IPS DF 6.9 (cell line): ENCODE measurements around the gene ATOSA.
A peak's percentile ranks its signal among the peaks of the same experiment; 100 is the strongest.

ENCODE experiments used
- DNase-seq: peaks from one replicate; pipeline ENCODE4 v3.0.0-alpha.2; 2013; ENCODE audit warnings: low read depth, low spot score
- H3K27ac ChIP-seq: one replicate; pipeline ENCODE4 v1.5.1; 2013; ENCODE audit warnings: low read length, control low read depth
- H3K27me3 ChIP-seq: 2 replicates; pipeline ENCODE4 v1.6.1; 2013; ENCODE audit warnings: mild to moderate bottlenecking, low read length; ENCODE audit not compliant: control insufficient read depth, insufficient read depth
- H3K36me3 ChIP-seq: 2 replicates; pipeline ENCODE4 v1.6.1; 2013; ENCODE audit warnings: low read length; ENCODE audit not compliant: control insufficient read depth, insufficient read depth
- H3K4me1 ChIP-seq: 2 replicates; pipeline ENCODE4 v1.6.1; 2013; ENCODE audit warnings: low read length; ENCODE audit not compliant: control insufficient read depth, insufficient read depth
- H3K4me3 ChIP-seq: 2 replicates; pipeline ENCODE4 v1.5.1; 2013; ENCODE audit warnings: mild to moderate bottlenecking, low read length
- H3K9me3 ChIP-seq: 2 replicates; pipeline ENCODE4 v1.6.1; 2013; ENCODE audit warnings: low read length, inconsistent platforms; ENCODE audit not compliant: control insufficient read depth, insufficient read depth
- WGBS: extraction: QIAGEN DNeasy Blood & Tissue Kit; methylation state at CpG from one replicate; pipeline ENCODE4 v1.1.7; 2013; ENCODE audit warnings: mixed read lengths, missing lambda C conversion rate; ENCODE audit not compliant: insufficient read length, insufficient coverage; 5-methylcytosine and 5-hydroxymethylcytosine counted together

The ATOSA gene

GRCh38 chr15:52714968-52715367, 35.8 kb upstream of the ATOSA start:
- H3K36me3 ChIP-seq, result no peaks in the 10 kb centered on the region
- no peak overlapping the region for H3K4me3 ChIP-seq
- no peaks in the 10 kb centered on the region for H3K27me3 ChIP-seq
- H3K4me1 ChIP-seq, result 0 out of 2 replicates have a peak, but pooled peaks cover 1% of the 10 kb centered on the region
- no peak for DNase-seq
- H3K9me3 ChIP-seq, result no peaks in the 10 kb centered on the region
- no CpG with 5 or more reads among the region's 3 CpGs for WGBS
- no peak overlapping the region for H3K27ac ChIP-seq

GRCh38 chr15:52710708-52711389, 31.7 kb upstream of the ATOSA start:
- no peaks in the 10 kb centered on the region for H3K9me3 ChIP-seq
- no peak overlapping the region for H3K4me3 ChIP-seq
- no peaks in the 10 kb centered on the region; the same call in 1 of the 2 replicates for H3K4me1 ChIP-seq
- WGBS, result no CpG with 5 or more reads among the region's 2 CpGs
- no peaks in the 10 kb centered on the region for H3K27me3 ChIP-seq
- no peak for DNase-seq
- no peaks in the 10 kb centered on the region for H3K36me3 ChIP-seq
- H3K27ac ChIP-seq, result no peak overlapping the region

- H3K27ac ChIP-seq, result no peak overlapping the region
Observed at GRCh38 chr15:52710050-52710707, 31.0 kb upstream of the ATOSA start.

GRCh38 chr15:52709187-52709981, 30.2 kb upstream of the ATOSA start:
- Histone ChIP-seq H3K36me3 (no peaks in the 10 kb centered on the region), H3K27ac (no peak overlapping the region), H3K4me1 (no peaks in the 10 kb centered on the region; the same call in 1 of the 2 replicates), H3K27me3 (no peaks in the 10 kb centered on the region), H3K4me3 (peak overlapping the region; percentile 39; the same call in 1 of the 2 replicates), H3K9me3 (no peaks in the 10 kb centered on the region)
- WGBS, result no CpG with 5 or more reads among the region's 10 CpGs
- DNase-seq, result peak; percentile 64

More at GRCh38 chr15:52710050-52710707, 31.0 kb upstream of the ATOSA start:
- Histone ChIP-seq H3K9me3 (no peaks in the 10 kb centered on the region), H3K27me3 (no peaks in the 10 kb centered on the region), H3K36me3 (no peaks in the 10 kb centered on the region), H3K4me1 (no peaks in the 10 kb centered on the region; the same call in 1 of the 2 replicates), H3K4me3 (no peak overlapping the region)
- no peak for DNase-seq
- no CpG with 5 or more reads among the region's 1 CpG for WGBS

GRCh38 chr15:52706091-52706490, 26.9 kb upstream of the ATOSA start:
- no CpG with 5 or more reads among the region's 1 CpG for WGBS

GRCh38 chr15:52702390-52702789, 23.2 kb upstream of the ATOSA start:
- no peaks in the 10 kb centered on the region for H3K36me3 ChIP-seq
- no peak for DNase-seq
- no peak overlapping the region for H3K4me3 ChIP-seq
- no peaks in the 10 kb centered on the region for H3K4me1 ChIP-seq
- WGBS, result no CpG with 5 or more reads among the region's 1 CpG
- H3K27me3 ChIP-seq, result no peaks in the 10 kb centered on the region
- no peak overlapping the region for H3K27ac ChIP-seq
- no peaks in the 10 kb centered on the region for H3K9me3 ChIP-seq

More at GRCh38 chr15:52706091-52706490, 26.9 kb upstream of the ATOSA start:
- no peaks in the 10 kb centered on the region for H3K27me3 ChIP-seq
- H3K4me3 ChIP-seq, result no peak overlapping the region
- H3K27ac ChIP-seq, result no peak overlapping the region
- H3K4me1 ChIP-seq, result no peaks in the 10 kb centered on the region; the same call in 1 of the 2 replicates
- H3K36me3 ChIP-seq, result no peaks in the 10 kb centered on the region
- no peaks in the 10 kb centered on the region for H3K9me3 ChIP-seq
- DNase-seq, result no peak

GRCh38 chr15:52699457-52699856, 20.3 kb upstream of the ATOSA start:
- Histone ChIP-seq H3K4me1 (no peaks in the 10 kb centered on the region), H3K9me3 (no peaks in the 10 kb centered on the region), H3K27me3 (no peaks in the 10 kb centered on the region), H3K36me3 (no peaks in the 10 kb centered on the region), H3K4me3 (no peak overlapping the region), H3K27ac (no peak overlapping the region)
- no peak for DNase-seq
- WGBS, result no CpG with 5 or more reads among the region's 3 CpGs

- no peaks in the 10 kb centered on the region for H3K36me3 ChIP-seq
- no CpG with 5 or more reads among the region's 1 CpG for WGBS
- H3K4me1 ChIP-seq, result no peaks in the 10 kb centered on the region
- H3K27ac ChIP-seq, result no peak overlapping the region
- H3K9me3 ChIP-seq, result no peaks in the 10 kb centered on the region
- no peak for DNase-seq
- no peaks in the 10 kb centered on the region for H3K27me3 ChIP-seq
- H3K4me3 ChIP-seq, result no peak overlapping the region
Observed at GRCh38 chr15:52698514-52698913, 19.3 kb upstream of the ATOSA start.

GRCh38 chr15:52697051-52697450, 17.9 kb upstream of the ATOSA start:
- no peak overlapping the region for H3K4me3 ChIP-seq
- H3K36me3 ChIP-seq, result no peaks in the 10 kb centered on the region
- H3K4me1 ChIP-seq, result no peaks in the 10 kb centered on the region
- no CpG with 5 or more reads among the region's 2 CpGs for WGBS
- no peak overlapping the region for H3K27ac ChIP-seq
- no peaks in the 10 kb centered on the region for H3K27me3 ChIP-seq
- no peaks in the 10 kb centered on the region for H3K9me3 ChIP-seq
- DNase-seq, result no peak

GRCh38 chr15:52695154-52695553, 16.0 kb upstream of the ATOSA start:
- WGBS, result 100% methylated on average over 1 of the region's 2 CpGs
- Histone ChIP-seq H3K27ac (no peak overlapping the region), H3K36me3 (no peaks in the 10 kb centered on the region), H3K4me3 (no peak overlapping the region), H3K9me3 (no peaks in the 10 kb centered on the region), H3K27me3 (no peaks in the 10 kb centered on the region), H3K4me1 (no peaks in the 10 kb centered on the region)
- DNase-seq, result no peak
